DND-41 (cell line): Measurements from ENCODE around the gene IL22.

Experiments used
- ATAC-seq: fragments of 200-7000 bp; cut with Tn5 transposase; 3 replicates; pipeline ENCODE4 v1.9.1; 2021; ENCODE audit warnings: low read depth; ENCODE audit not compliant: insufficient read depth
- DNase-seq: peaks from one replicate; pipeline ENCODE4 v3.0.0-alpha.2; 2020
- H2AFZ ChIP-seq: 2 replicates; pipeline ENCODE4 v1.6.0; 2012; ENCODE audit warnings: low read depth, low read length
- H3K27ac ChIP-seq: 2 replicates; pipeline ENCODE4 v1.5.1; 2012; ENCODE audit warnings: low read length, inconsistent platforms
- H3K27me3 ChIP-seq: fragments of 200-600 bp; sonication (generic); 2 replicates; pipeline ENCODE4 v1.6.0; 2012; ENCODE audit warnings: low read length, mild to moderate bottlenecking, inconsistent platforms; ENCODE audit not compliant: insufficient read depth, poor library complexity
- H3K36me3 ChIP-seq: 2 replicates; pipeline ENCODE4 v1.5.1; 2012; ENCODE audit warnings: low read length, inconsistent platforms; ENCODE audit not compliant: insufficient read depth
- H3K4me1 ChIP-seq: 2 replicates; pipeline ENCODE4 v1.5.1; 2012; ENCODE audit warnings: mild to moderate bottlenecking, low read length; ENCODE audit not compliant: insufficient read depth
- H3K4me2 ChIP-seq: 2 replicates; pipeline ENCODE4 v1.6.0; 2012; ENCODE audit warnings: mild to moderate bottlenecking, moderate library complexity, low read length, inconsistent platforms; ENCODE audit not compliant: insufficient read depth
- H3K4me3 ChIP-seq, 2 experiments: fragments of 200-600 bp in 1 of 2; shearing (Covaris generic) in 1 of 2; 2 replicates each; pipeline ENCODE4 v1.5.1; 2012 to 2016; ENCODE audit warnings: inconsistent platforms in 2 of 2, low read length in 2 of 2, mild to moderate bottlenecking in 2 of 2, low read depth in 1 of 2, moderate library complexity in 1 of 2
- H3K79me2 ChIP-seq: 2 replicates; pipeline ENCODE4 v1.6.0; 2012; ENCODE audit warnings: low read length, inconsistent platforms; ENCODE audit not compliant: insufficient read depth
- H3K9ac ChIP-seq: 2 replicates; pipeline ENCODE4 v1.6.0; 2012; ENCODE audit warnings: low read depth, mild to moderate bottlenecking, inconsistent platforms, low read length, moderate library complexity
- H3K9me3 ChIP-seq: 2 replicates; pipeline ENCODE4 v1.5.1; 2012; ENCODE audit warnings: low read length, moderate library complexity, mild to moderate bottlenecking, inconsistent platforms; ENCODE audit not compliant: insufficient read depth, severe bottlenecking
- H4K20me1 ChIP-seq: 2 replicates; pipeline ENCODE4 v1.6.0; 2012; ENCODE audit warnings: low read length; ENCODE audit not compliant: insufficient read depth
- CTCF ChIP-seq: IDR thresholded peaks from 2 replicates; pipeline ENCODE4 v1.5.1; 2012; ENCODE audit warnings: borderline replicate concordance, low read length, moderate library complexity, mild to moderate bottlenecking; ENCODE audit not compliant: poor library complexity, severe bottlenecking; ENCODE audit errors: extremely low read depth
- EZH2 ChIP-seq: IDR thresholded peaks from 3 replicates; pipeline ENCODE4 v1.6.1; 2012; ENCODE audit warnings: borderline replicate concordance, low read depth, mild to moderate bottlenecking, moderate library complexity, low read length, inconsistent platforms; ENCODE audit not compliant: severe bottlenecking

The IL22 gene

GRCh38 chr12:68264158-68264855, 10.9 kb upstream of the IL22 start:
- no peak overlapping the region for H3K4me2 ChIP-seq
- H3K4me1 ChIP-seq = no peaks in the 10 kb centered on the region
- no peaks in the 10 kb centered on the region for H3K36me3 ChIP-seq
- no peak overlapping the region for H2AFZ ChIP-seq
- TF ChIP-seq EZH2 (no peak), CTCF (no peak)
- H3K9ac ChIP-seq = no peak overlapping the region
- DNase-seq = no peak
- no peaks in the 10 kb centered on the region for H3K27me3 ChIP-seq
- no peaks in the 10 kb centered on the region for H3K9me3 ChIP-seq
- H3K79me2 ChIP-seq = no peaks in the 10 kb centered on the region
- no peaks in the 10 kb centered on the region for H4K20me1 ChIP-seq
- H3K27ac ChIP-seq = no peak overlapping the region
- no peak overlapping the region for H3K4me3 ChIP-seq
- ATAC-seq = no peak

DNA sequence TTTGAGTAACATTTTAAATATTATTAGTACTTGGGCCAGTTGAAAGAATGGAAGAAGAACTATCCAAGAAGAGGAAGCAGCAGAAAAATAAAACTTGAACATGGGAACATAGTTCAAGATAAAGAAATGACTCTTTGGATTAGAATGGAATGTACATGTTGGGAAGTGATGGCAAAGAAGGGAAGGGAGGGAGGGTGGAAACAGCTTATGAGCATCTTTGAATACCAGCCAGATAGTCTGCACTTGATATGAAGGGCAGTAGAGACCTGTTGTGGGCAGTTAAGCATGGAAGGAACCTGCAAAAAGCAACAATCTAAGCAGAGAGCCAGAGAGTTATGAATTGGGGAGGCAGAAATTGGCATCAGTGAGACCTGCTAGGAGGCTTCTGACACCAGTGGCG, 10.0 kb upstream of the IL22 start:
- Histone ChIP-seq H3K4me3 (no peak overlapping the region), H3K4me2 (no peak overlapping the region), H3K79me2 (no peaks in the 10 kb centered on the region), H3K27me3 (no peaks in the 10 kb centered on the region), H3K4me1 (no peaks in the 10 kb centered on the region), H2AFZ (no peak overlapping the region), H3K36me3 (no peaks in the 10 kb centered on the region), H3K9ac (no peak overlapping the region), H3K27ac (no peak overlapping the region), H4K20me1 (no peaks in the 10 kb centered on the region), H3K9me3 (no peaks in the 10 kb centered on the region)
- DNase-seq = no peak
- no peak for ATAC-seq
- TF ChIP-seq CTCF (no peak), EZH2 (no peak)

GRCh38 chr12:68261896-68262295, 8.5 kb upstream of the IL22 start:
- H4K20me1 ChIP-seq = no peaks in the 10 kb centered on the region
- no peak overlapping the region for H3K4me2 ChIP-seq
- DNase-seq (no peak), ATAC-seq (no peak)
- H3K79me2 ChIP-seq = no peaks in the 10 kb centered on the region
- TF ChIP-seq CTCF = no peak
- no peak for TF ChIP-seq EZH2
- H3K27me3 ChIP-seq = no peaks in the 10 kb centered on the region
- no peak overlapping the region for H3K27ac ChIP-seq
- no peaks in the 10 kb centered on the region for H3K36me3 ChIP-seq
- H3K4me1 ChIP-seq = no peaks in the 10 kb centered on the region
- no peak overlapping the region for H3K4me3 ChIP-seq
- no peak overlapping the region for H3K9ac ChIP-seq
- H3K9me3 ChIP-seq = no peaks in the 10 kb centered on the region
- no peak overlapping the region for H2AFZ ChIP-seq
